NCI-H774 (cell line): ENCODE measurements around the gene THAP8.

Experiments used
- DNase-seq: peaks from one replicate; lab custom pipeline; 2025; lab: John Stamatoyannopoulos, UW

Gene THAP8

GRCh38 chr19:36054119-36054732, at the start of gene THAP8:
Gene THAP8 (minus strand): TSS chr19:36054285. CDS start chr19:36054217, 68 bp downstream.
- peak; percentile 98 for DNase-seq

- DNase-seq = no peak
Observed at GRCh38 chr19:36103040-36103626, 49.0 kb upstream of the THAP8 start.

- no peak for DNase-seq
Observed at GRCh38 chr19:36101550-36102327, 47.7 kb upstream of the THAP8 start.

- no peak for DNase-seq
Observed at GRCh38 chr19:36100476-36100875, 46.4 kb upstream of the THAP8 start.

GRCh38 chr19:36099166-36099785, 45.2 kb upstream of the THAP8 start:
- no peak for DNase-seq

GRCh38 chr19:36097036-36097435, 43.0 kb upstream of the THAP8 start:
- no peak for DNase-seq

- DNase-seq = no peak
Observed at GRCh38 chr19:36093687-36094086, 39.6 kb upstream of the THAP8 start.

- DNase-seq = no peak
Observed at GRCh38 chr19:36093146-36093662, 39.1 kb upstream of the THAP8 start.

- no peak for DNase-seq
Observed at GRCh38 chr19:36092566-36092965, 38.5 kb upstream of the THAP8 start.

GRCh38 chr19:36090910-36091695, 37.0 kb upstream of the THAP8 start:
- no peak for DNase-seq

- no peak for DNase-seq
Observed at GRCh38 chr19:36089847-36090246, 35.8 kb upstream of the THAP8 start.

- no peak for DNase-seq
Observed at GRCh38 chr19:36086326-36086725, 32.2 kb upstream of the THAP8 start.

- DNase-seq = no peak
Observed at GRCh38 chr19:36084231-36085009, 30.3 kb upstream of the THAP8 start.

- DNase-seq = no peak
Observed at GRCh38 chr19:36082916-36083315, 28.8 kb upstream of the THAP8 start.

GRCh38 chr19:36081894-36082293, 27.8 kb upstream of the THAP8 start:
- no peak for DNase-seq

GRCh38 chr19:36081385-36081784, 27.3 kb upstream of the THAP8 start:
- no peak for DNase-seq

GRCh38 chr19:36079389-36079945, 25.4 kb upstream of the THAP8 start:
- no peak for DNase-seq

- no peak for DNase-seq
Observed at GRCh38 chr19:36073121-36073876, 19.2 kb upstream of the THAP8 start.

- no peak for DNase-seq
Observed at GRCh38 chr19:36072081-36072480, 18.0 kb upstream of the THAP8 start.
